Esophagus squamous epithelium (tissue), 5 donors: Measurements from ENCODE around the gene XCL1. TPM values are rescaled to one million over a fixed set of nuclear protein-coding genes. Genes with fewer than 3 reads are reported as not detected.

Source experiments
- DNase-seq: peaks from one replicate; lab custom pipeline; 2025; lab: John Stamatoyannopoulos, UW
- H3K27ac ChIP-seq, 4 donors: fragments of 200-600 bp; sonication (generic); one replicate each; pipeline ENCODE4 v1.5.1; 2016 to 2019; ENCODE audit warnings: mild to moderate bottlenecking in 1 of 4
- H3K27me3 ChIP-seq, 4 donors: fragments of 200-600 bp; sonication (generic); 1 replicate in 3 of 4; 2 replicates in 1 of 4; pipeline versions ENCODE4 v1.5.1 to v1.6.0; 2017 to 2021; ENCODE audit warnings: antibody characterized with exemption in 1 of 4
- H3K36me3 ChIP-seq, 3 donors: fragments of 200-600 bp; sonication (generic); one replicate each; pipeline ENCODE4 v1.5.1; 2016 to 2019
- H3K4me1 ChIP-seq, 3 donors: fragments of 200-600 bp; sonication (generic); one replicate each; pipeline ENCODE4 v1.5.1; 2017 to 2019
- H3K4me3 ChIP-seq, 4 donors: fragments of 200-600 bp; sonication (generic); 1 replicate in 3 of 4; 2 replicates in 1 of 4; pipeline ENCODE4 v1.5.1; 2016 to 2019; ENCODE audit warnings: mild to moderate bottlenecking in 2 of 4, moderate library complexity in 1 of 4
- H3K9me3 ChIP-seq, 3 donors: fragments of 200-600 bp; sonication (generic); one replicate each; pipeline ENCODE4 v1.5.1; 2016 to 2019
- CTCF ChIP-seq, 6 experiments: fragments of 450-650 bp in 4 of 6; fragments of 200-600 bp in 2 of 6; sonication (generic) in 2 of 6; IDR thresholded peaks; one replicate each; pipeline ENCODE4 v1.5.1; 2016 to 2019; ENCODE audit warnings: antibody characterized with exemption in 6 of 6, mild to moderate bottlenecking in 4 of 6, moderate library complexity in 4 of 6
- POLR2A ChIP-seq, 4 donors: fragments of 450-650 bp; IDR thresholded peaks; one replicate each; pipeline ENCODE4 v1.6.1; 2017; ENCODE audit warnings: antibody characterized with exemption in 4 of 4, mild to moderate bottlenecking in 4 of 4, moderate library complexity in 3 of 4
- WGBS, 2 donors: methylation state at CpG; one replicate each; pipeline ENCODE4 v1.1.5; 2018; 5-methylcytosine and 5-hydroxymethylcytosine counted together
- intact Hi-C: fragments of 100-400 bp; cut with DNase I; formaldehyde crosslinking; loops from one replicate; pipeline ENCODE4 v1.15.0; 2022
- total RNA-seq, 4 donors: library from RNA; depleted of rRNA; stranded (reverse); fragments of >200 nt; gene quantifications; one replicate each; pipeline ENCODE4 v1.1.0, GENCODE V29; 2016
- donor health status: DM: yes; HTN: yes; CAD: no.

The XCL1 gene
- total RNA-seq, 4 donors from 2014 or later: 0.76 TPM; not detected in 3

GRCh38 chr1:168553680-168554553 is 22.5 kb upstream of the XCL1 start:
- no peaks in the 10 kb centered on the region for H3K36me3 ChIP-seq
- no peaks in the 10 kb centered on the region for H3K27me3 ChIP-seq
- no peak overlapping the region for H3K4me3 ChIP-seq
- H3K4me1 ChIP-seq: no peaks in the 10 kb centered on the region
- TF ChIP-seq POLR2A (IDR thresholded peaks at IDR 0.05): no peak
- TF ChIP-seq CTCF (IDR thresholded peaks at IDR 0.05): no peak
- H3K9me3 ChIP-seq: no peaks in the 10 kb centered on the region
- 80% methylated on average over 4 to 5 of the region's 5 CpGs for WGBS, 2 donors
- intact Hi-C loops: no loop called here
- no peak for DNase-seq
- no peak overlapping the region for H3K27ac ChIP-seq

- intact Hi-C loops: no loop called here
- Histone ChIP-seq H3K27me3 (no peaks in the 10 kb centered on the region), H3K4me3 (no peak overlapping the region), H3K9me3 (no peaks in the 10 kb centered on the region), H3K27ac (no peak overlapping the region), H3K36me3 (no peaks in the 10 kb centered on the region), H3K4me1 (no peaks in the 10 kb centered on the region)
- WGBS, 2 donors: 78 to 80% methylated on average over 5 of the region's 5 CpGs
- no peak for DNase-seq
- TF ChIP-seq CTCF (IDR thresholded peaks at IDR 0.05) (no peak), POLR2A (IDR thresholded peaks at IDR 0.05) (no peak)
Measured at GRCh38 chr1:168554603-168555483, 21.6 kb upstream of the XCL1 start.

- no peaks in the 10 kb centered on the region for H3K27me3 ChIP-seq
- DNase-seq: no peak
- no peak overlapping the region for H3K27ac ChIP-seq
- H3K9me3 ChIP-seq: no peaks in the 10 kb centered on the region
- WGBS, 2 donors: 70 to 83% methylated on average over 3 of the region's 3 CpGs
- no peak for TF ChIP-seq POLR2A (IDR thresholded peaks at IDR 0.05)
- no peak for TF ChIP-seq CTCF (IDR thresholded peaks at IDR 0.05)
- no peak overlapping the region for H3K4me3 ChIP-seq
- H3K4me1 ChIP-seq: no peaks in the 10 kb centered on the region
- no peaks in the 10 kb centered on the region for H3K36me3 ChIP-seq
- intact Hi-C loops: no loop called here
Measured at GRCh38 chr1:168555508-168556046, 20.8 kb upstream of the XCL1 start.

GRCh38 chr1:168556647-168557046 is 19.8 kb upstream of the XCL1 start:
- H3K4me3 ChIP-seq: no peak overlapping the region
- H3K27me3 ChIP-seq: peaks cover 0 to 4% (median 0%) of the 10 kb centered on the region in 4 donors
- no peak for DNase-seq
- H3K36me3 ChIP-seq: no peaks in the 10 kb centered on the region
- H3K27ac ChIP-seq: no peak overlapping the region
- no peaks in the 10 kb centered on the region for H3K9me3 ChIP-seq
- intact Hi-C loops: no loop called here
- TF ChIP-seq POLR2A (IDR thresholded peaks at IDR 0.05) (no peak), CTCF (IDR thresholded peaks at IDR 0.05) (no peak)
- no peaks in the 10 kb centered on the region for H3K4me1 ChIP-seq
